Fibroblast of villous mesenchyme (primary cell): ENCODE data around the gene PNPLA1. TPM values are rescaled to one million over a fixed set of nuclear protein-coding genes. Genes with fewer than 3 reads are reported as not detected.

Source experiments
- DNase-seq: peaks from one replicate; pipeline ENCODE4 v3.0.0-alpha.2; 2010; ENCODE audit warnings: low read depth
- H3K4me3 ChIP-seq: 2 replicates; pipeline ENCODE4 v1.5.1; 2011; ENCODE audit warnings: low read depth, mild to moderate bottlenecking, low read length
- CTCF ChIP-seq: IDR thresholded peaks from 2 replicates; pipeline ENCODE4 v1.5.1; 2012; ENCODE audit warnings: low read depth, mild to moderate bottlenecking, low read length; ENCODE audit not compliant: insufficient read depth
- total RNA-seq: library from RNA; depleted of rRNA; stranded (reverse); fragments of >200 nt; gene quantifications from 2 replicates; pipeline ENCODE4 v1.2.3, GENCODE V29; 2012

PNPLA1 gene
- total RNA-seq, 1 donor: not detected

- no peak for TF ChIP-seq CTCF
- H3K4me3 ChIP-seq: no peak overlapping the region
- no peak for DNase-seq
These were observed 6.4 kb upstream of the PNPLA1 start for GRCh38 chr6:36263390-36264000.

- DNase-seq: no peak
- H3K4me3 ChIP-seq: no peak overlapping the region
- TF ChIP-seq CTCF: no peak
These were observed 4.1 kb upstream of the PNPLA1 start for GRCh38 chr6:36265744-36266143.

- H3K4me3 ChIP-seq: no peak overlapping the region
- TF ChIP-seq CTCF: no peak
- peak; percentile 41 for DNase-seq
These were observed 2.8 kb upstream of the PNPLA1 start for GRCh38 chr6:36266913-36267644.

- DNase-seq: no peak
- TF ChIP-seq CTCF: no peak
- H3K4me3 ChIP-seq: no peak overlapping the region
These were observed 2.0 kb upstream of the PNPLA1 start for GRCh38 chr6:36267731-36268477.

GRCh38 chr6:36268478-36269275 lies 1.2 kb upstream of the PNPLA1 start:
- H3K4me3 ChIP-seq: no peak overlapping the region
- DNase-seq: peak; percentile 23
- no peak for TF ChIP-seq CTCF

- no peak for TF ChIP-seq CTCF
- H3K4me3 ChIP-seq: no peak overlapping the region
- no peak for DNase-seq
These were observed 2.4 kb downstream of the PNPLA1 start for GRCh38 chr6:36272234-36272633.
